IPS-18a (cell line): ENCODE results near the gene MRGPRG.

Source experiments
- H3K27ac ChIP-seq: one replicate; pipeline ENCODE4 v1.5.1; 2013; ENCODE audit warnings: low read length
- H3K27me3 ChIP-seq: one replicate; pipeline ENCODE4 v1.6.1; 2013; ENCODE audit warnings: mild to moderate bottlenecking, low read length; ENCODE audit not compliant: control insufficient read depth, insufficient read depth
- H3K36me3 ChIP-seq: one replicate; pipeline ENCODE4 v1.6.1; 2013; ENCODE audit warnings: low read depth, low read length; ENCODE audit not compliant: control insufficient read depth
- H3K4me1 ChIP-seq: one replicate; pipeline ENCODE4 v1.6.1; 2013; ENCODE audit warnings: low read depth, low read length; ENCODE audit not compliant: control insufficient read depth
- H3K4me3 ChIP-seq: one replicate; pipeline ENCODE4 v1.5.1; 2013; ENCODE audit warnings: low read length
- H3K9ac ChIP-seq: one replicate; pipeline ENCODE4 v1.6.1; 2013; ENCODE audit warnings: mild to moderate bottlenecking, low read length, moderate library complexity
- H3K9me3 ChIP-seq: one replicate; pipeline ENCODE4 v1.6.1; 2013; ENCODE audit warnings: low read depth, low read length; ENCODE audit not compliant: control insufficient read depth

MRGPRG gene

GRCh38 chr11:3231851-3232744, 13.5 kb upstream of the MRGPRG start, which contains the start of gene MRGPRE:
MRGPRE (minus strand) TSS chr11:3232417; CDS start chr11:3228799, 3,618 bp downstream.
- no peak within 1 kb of the TSS for H3K9ac ChIP-seq
- H3K9me3 ChIP-seq, result no peaks in the 10 kb centered on the region
- H3K27ac ChIP-seq, result no peak within 1 kb of the TSS
- no peaks in the 10 kb centered on the region for H3K36me3 ChIP-seq
- no peaks in the 10 kb centered on the region for H3K27me3 ChIP-seq
- H3K4me1 ChIP-seq, result no peaks in the 10 kb centered on the region
- H3K4me3 ChIP-seq, result no peak within 1 kb of the TSS

- no peaks in the 10 kb centered on the region for H3K27me3 ChIP-seq
These were observed 12.9 kb upstream of the MRGPRG start for GRCh38 chr11:3231550-3231850.

GRCh38 chr11:3230636-3231549, 12.3 kb upstream of the MRGPRG start:
- Histone ChIP-seq H3K27ac (no peak overlapping the region), H3K9ac (no peak overlapping the region), H3K9me3 (no peaks in the 10 kb centered on the region), H3K4me3 (no peak overlapping the region), H3K36me3 (no peaks in the 10 kb centered on the region), H3K4me1 (no peaks in the 10 kb centered on the region), H3K27me3 (no peaks in the 10 kb centered on the region)

More at GRCh38 chr11:3231550-3231850, 12.9 kb upstream of the MRGPRG start:
- no peaks in the 10 kb centered on the region for H3K9me3 ChIP-seq
- no peak overlapping the region for H3K4me3 ChIP-seq
- H3K9ac ChIP-seq, result no peak overlapping the region
- H3K36me3 ChIP-seq, result no peaks in the 10 kb centered on the region
- no peak overlapping the region for H3K27ac ChIP-seq
- H3K4me1 ChIP-seq, result no peaks in the 10 kb centered on the region

DNA sequence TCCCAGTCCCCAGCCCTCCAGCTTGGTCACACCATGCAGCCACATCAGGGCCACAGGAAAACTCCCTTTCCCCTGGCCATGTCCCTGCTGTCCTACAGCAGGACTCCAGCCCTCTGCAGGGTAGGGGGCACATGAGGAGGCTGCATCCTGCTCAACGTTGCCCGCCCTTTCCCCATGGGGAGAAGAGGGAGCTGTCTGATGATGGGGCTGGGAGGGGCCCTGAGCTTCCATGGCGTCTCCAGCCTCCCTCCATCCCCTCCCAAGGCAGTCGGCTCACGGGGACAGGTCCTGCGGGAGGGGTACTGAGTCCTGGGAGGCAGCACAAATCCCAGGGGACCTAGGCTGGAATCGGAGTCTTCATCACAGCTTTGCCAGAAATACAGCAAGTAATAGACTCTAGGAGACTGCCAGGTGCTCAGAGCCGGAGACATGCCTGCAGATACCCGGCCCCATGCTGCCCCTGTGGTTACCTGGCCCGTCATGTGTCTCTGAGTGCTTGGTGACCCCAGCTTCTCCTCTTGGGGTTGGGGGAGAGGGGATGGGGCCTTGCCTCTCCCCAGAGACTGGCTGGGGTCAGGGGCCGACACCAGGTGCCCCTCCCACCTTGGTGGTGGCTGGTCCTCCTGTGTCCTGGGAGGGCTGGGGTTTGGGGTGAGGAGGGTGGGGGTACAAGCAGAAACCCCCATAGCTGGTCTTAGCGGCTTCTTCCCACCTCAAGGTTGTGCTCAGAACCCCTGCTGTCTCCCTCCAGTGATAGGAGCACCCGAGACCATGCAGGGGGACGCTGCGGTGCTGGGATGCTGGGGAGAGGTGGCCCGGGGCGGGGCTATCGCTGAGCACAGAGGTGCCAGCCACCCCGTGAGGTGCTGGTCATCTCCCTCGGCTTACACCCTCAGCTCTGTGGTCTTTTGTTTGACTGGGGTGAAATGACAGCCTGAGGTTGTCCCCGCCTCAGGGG, 11.3 kb upstream of the MRGPRG start:
- Histone ChIP-seq H3K4me1 (no peaks in the 10 kb centered on the region), H3K9ac (no peak overlapping the region), H3K36me3 (no peaks in the 10 kb centered on the region), H3K27me3 (no peaks in the 10 kb centered on the region), H3K9me3 (no peaks in the 10 kb centered on the region), H3K27ac (no peak overlapping the region), H3K4me3 (no peak overlapping the region)

- no peaks in the 10 kb centered on the region for H3K27me3 ChIP-seq
- H3K9me3 ChIP-seq, result no peaks in the 10 kb centered on the region
- no peak overlapping the region for H3K9ac ChIP-seq
- H3K4me3 ChIP-seq, result no peak overlapping the region
- no peaks in the 10 kb centered on the region for H3K36me3 ChIP-seq
- H3K27ac ChIP-seq, result no peak overlapping the region
- peaks cover 4% of the 10 kb centered on the region for H3K4me1 ChIP-seq
These were observed 9.8 kb upstream of the MRGPRG start for GRCh38 chr11:3228445-3228829.

- peaks cover 4% of the 10 kb centered on the region for H3K4me1 ChIP-seq
- H3K27me3 ChIP-seq, result no peaks in the 10 kb centered on the region
- no peaks in the 10 kb centered on the region for H3K36me3 ChIP-seq
These were observed 9.2 kb upstream of the MRGPRG start for GRCh38 chr11:3227568-3228444.

GRCh38 chr11:3226846-3227567, 8.4 kb upstream of the MRGPRG start:
- no peaks in the 10 kb centered on the region for H3K27me3 ChIP-seq
- no peak overlapping the region for H3K4me3 ChIP-seq
- H3K9me3 ChIP-seq, result no peaks in the 10 kb centered on the region
- no peak overlapping the region for H3K9ac ChIP-seq
- H3K36me3 ChIP-seq, result no peaks in the 10 kb centered on the region
- peaks cover 4% of the 10 kb centered on the region for H3K4me1 ChIP-seq
- H3K27ac ChIP-seq, result no peak overlapping the region

More at GRCh38 chr11:3227568-3228444, 9.2 kb upstream of the MRGPRG start:
- no peak overlapping the region for H3K4me3 ChIP-seq
- H3K9me3 ChIP-seq, result no peaks in the 10 kb centered on the region
- no peak overlapping the region for H3K9ac ChIP-seq
- no peak overlapping the region for H3K27ac ChIP-seq

GRCh38 chr11:3225826-3226750, 7.5 kb upstream of the MRGPRG start:
- no peaks in the 10 kb centered on the region for H3K27me3 ChIP-seq
- H3K4me1 ChIP-seq, result peaks cover 4% of the 10 kb centered on the region
- H3K36me3 ChIP-seq, result no peaks in the 10 kb centered on the region
- no peak overlapping the region for H3K4me3 ChIP-seq
- no peaks in the 10 kb centered on the region for H3K9me3 ChIP-seq
- H3K9ac ChIP-seq, result no peak overlapping the region
- no peak overlapping the region for H3K27ac ChIP-seq

- Histone ChIP-seq H3K9me3 (no peaks in the 10 kb centered on the region), H3K4me1 (peaks cover 4% of the 10 kb centered on the region), H3K36me3 (no peaks in the 10 kb centered on the region), H3K27me3 (no peaks in the 10 kb centered on the region), H3K4me3 (no peak overlapping the region), H3K9ac (no peak overlapping the region), H3K27ac (no peak overlapping the region)
These were observed 6.6 kb upstream of the MRGPRG start for GRCh38 chr11:3225159-3225758.
